ENCODE data around the gene CACTIN.
A peak's percentile ranks its signal among the peaks of the same experiment; 100 is the strongest.

The CACTIN gene

GRCh38 chr19:3610745-3611717 is 15.6 kb downstream of the CACTIN start:
- DNase-seq (ENCODE audit: insufficient read length, low spot score) (no peak), FAIRE-seq (no peak)
- no peak for TF ChIP-seq POLR2A (IDR thresholded peaks at IDR 0.05; ENCODE audit: low read depth, low read length)

GRCh38 chr19:3609779-3610719 is 16.5 kb downstream of the CACTIN start:
- TF ChIP-seq POLR2A (IDR thresholded peaks at IDR 0.05; ENCODE audit: low read depth, low read length) = no peak
- DNase-seq (ENCODE audit: insufficient read length, low spot score) (peak; percentile 59), FAIRE-seq (no peak)

GRCh38 chr19:3608750-3609322 is 17.8 kb downstream of the CACTIN start:
- DNase-seq (ENCODE audit: insufficient read length, low spot score) = no peak
- TF ChIP-seq POLR2A (IDR thresholded peaks at IDR 0.05; ENCODE audit: low read depth, low read length) = no peak
- FAIRE-seq = no peak

GRCh38 chr19:3608079-3608641 is 18.4 kb downstream of the CACTIN start:
- FAIRE-seq (no peak), DNase-seq (ENCODE audit: insufficient read length, low spot score) (peak; percentile 47)
- TF ChIP-seq POLR2A (IDR thresholded peaks at IDR 0.05; ENCODE audit: low read depth, low read length) = no peak

- FAIRE-seq (no peak), DNase-seq (ENCODE audit: insufficient read length, low spot score) (peak; percentile 90)
- no peak; the same call in 1 of the 2 replicates for TF ChIP-seq POLR2A (IDR thresholded peaks at IDR 0.05; ENCODE audit: low read depth, low read length)
Observed at GRCh38 chr19:3607303-3608078, 19.1 kb downstream of the CACTIN start.

- DNase-seq (ENCODE audit: insufficient read length, low spot score) (peak; percentile 96), FAIRE-seq (no peak)
Observed at GRCh38 chr19:3606690-3607289, 19.8 kb downstream of the CACTIN start, which contains the start of gene TBXA2R. Gene TBXA2R (minus strand): TSS chr19:3606875. CDS start chr19:3600634, 6,241 bp downstream.

GRCh38 chr19:3606174-3606689 is 20.4 kb downstream of the CACTIN start:
- DNase-seq (ENCODE audit: insufficient read length, low spot score) (peak; percentile 78), FAIRE-seq (no peak)
- TF ChIP-seq POLR2A (IDR thresholded peaks at IDR 0.05; ENCODE audit: low read depth, low read length) = 0 out of 2 replicates have a peak, but pooled peaks have one; percentile 2

More at GRCh38 chr19:3606690-3607289, 19.8 kb downstream of the CACTIN start, which contains the start of gene TBXA2R:
- TF ChIP-seq POLR2A (IDR thresholded peaks at IDR 0.05; ENCODE audit: low read depth, low read length) = peak; percentile 54

GRCh38 chr19:3605770-3606169 is 20.8 kb downstream of the CACTIN start:
- no peak for TF ChIP-seq POLR2A (IDR thresholded peaks at IDR 0.05; ENCODE audit: low read depth, low read length)
- no peak for FAIRE-seq
- no peak for DNase-seq (ENCODE audit: insufficient read length, low spot score)

- DNase-seq (ENCODE audit: insufficient read length, low spot score) (no peak), FAIRE-seq (no peak)
Observed at GRCh38 chr19:3605361-3605760, 21.2 kb downstream of the CACTIN start.

GRCh38 chr19:3604987-3605343 is 21.6 kb downstream of the CACTIN start:
- FAIRE-seq (no peak), DNase-seq (ENCODE audit: insufficient read length, low spot score) (no peak)
- no peak for TF ChIP-seq POLR2A (IDR thresholded peaks at IDR 0.05; ENCODE audit: low read depth, low read length)

More at GRCh38 chr19:3605361-3605760, 21.2 kb downstream of the CACTIN start:
- TF ChIP-seq POLR2A (IDR thresholded peaks at IDR 0.05; ENCODE audit: low read depth, low read length) = no peak

GRCh38 chr19:3604227-3604986 is 22.2 kb downstream of the CACTIN start:
- FAIRE-seq = no peak
- DNase-seq (ENCODE audit: insufficient read length, low spot score) = no peak
- TF ChIP-seq POLR2A (IDR thresholded peaks at IDR 0.05; ENCODE audit: low read depth, low read length) = no peak

All from H54 (cell line).